ENCODE measurements around the gene NME7.
"Not testable (repeated sequence)": the region's sequence is repeated elsewhere in the genome, so short reads cannot be mapped to it uniquely, and the experiment has no call there.

NME7 gene

DNA sequence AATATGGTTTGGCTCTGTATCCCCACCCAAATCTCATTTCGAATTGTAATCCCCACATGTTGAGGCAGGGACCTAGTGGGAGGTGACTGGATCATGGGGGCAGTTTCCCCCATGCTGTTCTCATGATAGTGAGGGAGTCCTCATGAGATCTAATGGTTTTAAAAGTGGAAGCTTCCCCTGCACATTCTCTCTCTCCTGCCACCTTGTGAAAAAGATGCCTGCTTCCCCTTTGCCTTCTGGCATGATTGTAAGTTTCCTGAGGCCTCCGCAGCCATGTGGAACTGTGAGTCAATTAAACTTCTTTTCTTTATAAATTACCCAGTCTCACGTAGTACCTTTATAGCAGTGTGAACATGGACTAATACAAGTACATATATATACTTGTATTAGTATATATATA, 25.5 kb downstream of the NME7 start:
- DNase-seq (ENCODE audit: low spot score): not testable (repeated sequence)

DNA sequence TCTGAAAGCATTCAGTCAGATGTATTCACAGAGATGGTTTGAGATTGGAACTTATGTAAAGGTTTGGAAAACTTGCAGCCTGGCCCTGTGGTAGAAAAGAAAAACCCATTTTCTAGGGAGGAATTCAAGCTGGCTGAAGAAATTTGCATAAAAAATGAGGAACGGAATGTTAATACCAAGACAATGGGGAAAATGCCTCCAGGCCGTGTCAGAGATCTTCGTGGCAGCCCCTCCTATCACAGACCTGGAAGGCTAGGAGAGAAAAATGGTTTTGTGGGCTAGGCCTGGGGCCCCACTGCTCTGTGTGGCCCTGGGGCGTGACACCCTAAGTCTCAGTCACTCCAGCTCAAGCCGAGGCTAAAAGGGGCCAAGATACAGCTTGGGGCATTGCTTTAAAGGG, 26.7 kb downstream of the NME7 start:
- no peak for DNase-seq (ENCODE audit: low spot score)

DNA sequence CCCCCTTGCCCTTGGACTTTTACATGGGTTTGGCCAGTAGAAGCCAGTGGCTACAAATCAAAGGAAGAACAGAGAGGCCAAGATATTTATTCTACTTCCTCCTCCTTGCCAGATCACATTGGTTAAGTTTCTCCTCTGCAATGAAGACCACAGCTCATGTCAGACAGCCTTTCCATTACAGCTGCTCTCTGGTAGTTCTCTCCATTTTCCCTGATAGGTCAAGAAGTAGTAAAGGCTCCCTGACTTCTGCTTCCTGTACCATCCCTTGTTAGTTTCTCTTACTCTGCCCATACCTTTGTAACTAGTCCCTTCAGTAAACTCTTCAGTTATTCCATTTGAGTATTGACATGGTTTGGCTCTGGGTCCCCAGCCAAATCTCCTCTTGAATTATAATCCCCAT, 27.8 kb downstream of the NME7 start:
- no peak for DNase-seq (ENCODE audit: low spot score)

DNA sequence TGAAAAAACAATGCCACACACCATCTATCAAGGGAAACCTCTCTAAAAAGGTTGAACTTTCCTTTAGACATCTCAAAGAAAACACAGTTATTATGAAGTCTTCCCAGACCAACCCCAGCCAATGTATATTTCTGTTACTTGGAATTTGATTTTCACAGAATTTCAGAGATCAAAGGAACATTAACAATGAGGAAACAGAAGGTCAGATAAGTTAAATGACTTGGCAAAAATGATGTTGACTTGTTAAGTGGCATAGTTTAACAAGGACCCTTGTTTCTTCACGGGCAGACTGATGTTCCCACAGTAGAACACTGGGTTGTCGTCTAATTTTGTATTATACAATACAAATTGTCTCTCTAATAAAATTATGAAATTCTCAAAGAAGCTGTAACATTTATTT, 29.0 kb downstream of the NME7 start:
- DNase-seq (ENCODE audit: low spot score): no peak

DNA sequence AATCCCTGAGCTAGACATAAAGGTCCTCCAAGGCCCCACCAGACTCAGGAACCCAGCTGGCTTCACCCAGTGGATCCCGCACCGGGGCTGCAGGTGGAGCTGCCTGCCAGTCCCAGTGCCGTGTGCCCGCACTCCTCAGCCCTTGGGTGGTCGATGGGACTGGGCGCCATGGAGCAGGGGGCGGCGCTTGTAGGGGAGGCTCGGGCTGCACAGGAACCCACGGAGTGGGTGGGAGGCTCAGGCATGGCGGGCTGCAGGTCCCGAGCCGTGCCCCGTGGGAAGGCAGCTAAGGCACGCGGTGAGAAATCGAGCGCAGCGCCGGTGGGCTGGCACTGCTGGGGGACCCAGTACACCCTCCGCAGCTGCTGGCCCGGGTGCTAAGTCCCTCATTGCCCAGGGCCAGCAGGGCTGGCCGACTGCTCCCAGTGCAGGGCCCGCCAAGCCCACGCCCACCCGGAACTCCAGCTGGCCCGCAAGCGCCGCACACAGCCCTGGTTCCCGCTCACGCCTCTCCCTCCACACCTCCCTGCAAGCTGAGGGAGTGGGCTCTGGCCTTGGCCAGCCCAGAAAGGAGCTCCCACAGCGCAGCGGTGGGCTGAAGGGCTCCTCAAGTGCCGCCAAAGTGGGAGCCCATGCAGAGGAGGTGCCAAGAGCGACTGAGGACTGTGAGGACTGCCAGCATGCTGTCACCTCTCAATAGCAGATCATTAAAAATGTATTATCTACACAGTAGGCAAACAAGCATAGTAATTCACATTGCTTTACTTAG, 30.5 kb downstream of the NME7 start:
- not testable (repeated sequence) for DNase-seq (ENCODE audit: low spot score)

DNA sequence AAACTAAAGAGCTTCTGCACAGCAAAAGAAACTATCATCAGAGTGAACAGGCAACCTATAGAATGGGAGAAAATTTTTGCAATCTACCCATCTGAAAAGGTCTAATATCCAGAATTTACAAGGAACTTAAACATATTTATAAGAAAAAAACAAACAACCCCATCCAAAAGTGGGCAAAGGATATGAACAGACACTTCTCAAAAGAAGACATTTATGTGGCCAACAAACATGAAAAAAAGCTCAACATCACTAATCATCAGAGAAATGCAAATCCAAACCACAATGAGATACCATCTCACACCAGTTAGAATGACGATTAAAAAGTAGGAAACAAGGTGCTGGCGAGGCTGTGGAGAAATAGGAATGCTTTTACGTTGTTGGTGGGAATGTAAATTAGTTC, 32.9 kb downstream of the NME7 start:
- not testable (repeated sequence) for DNase-seq (ENCODE audit: low spot score)

DNA sequence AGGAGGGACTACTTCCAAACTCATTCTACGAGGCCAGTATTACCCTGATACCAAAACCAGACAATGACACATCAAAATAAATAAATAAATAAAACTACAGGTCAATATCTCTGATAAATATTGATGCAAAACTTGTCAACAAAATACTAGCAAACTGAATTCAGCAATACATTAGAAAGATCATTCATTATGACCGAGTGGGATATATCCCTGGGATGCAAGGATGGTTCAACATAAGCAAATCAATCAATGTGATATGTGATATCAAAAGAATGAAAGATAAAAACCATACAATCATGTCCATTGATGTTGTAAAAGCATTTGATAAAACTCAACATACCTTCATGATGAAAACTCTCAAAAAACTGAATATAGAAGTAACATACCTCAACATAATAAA, 36.7 kb downstream of the NME7 start:
- no peak for DNase-seq (ENCODE audit: low spot score)

DNA sequence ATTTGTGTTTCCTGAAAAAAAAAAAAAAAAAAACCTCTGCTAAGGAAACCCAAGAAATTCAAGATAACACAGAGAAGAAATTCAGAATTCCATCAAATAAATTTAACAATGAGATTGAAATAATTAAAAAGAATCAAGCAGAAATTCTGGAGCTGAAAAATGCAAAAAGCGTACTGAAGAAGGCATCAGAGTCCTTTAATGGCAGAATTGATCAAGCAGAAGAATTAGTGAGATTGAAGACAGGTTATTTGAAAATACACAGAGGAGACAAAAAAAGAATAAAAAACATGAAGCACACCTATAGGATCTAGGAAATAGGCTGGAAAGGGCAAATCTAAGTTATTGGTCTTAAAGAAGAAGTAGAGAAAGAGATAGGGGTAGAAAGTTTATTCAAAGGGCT, 38.2 kb downstream of the NME7 start:
- DNase-seq (ENCODE audit: low spot score): no peak

DNA sequence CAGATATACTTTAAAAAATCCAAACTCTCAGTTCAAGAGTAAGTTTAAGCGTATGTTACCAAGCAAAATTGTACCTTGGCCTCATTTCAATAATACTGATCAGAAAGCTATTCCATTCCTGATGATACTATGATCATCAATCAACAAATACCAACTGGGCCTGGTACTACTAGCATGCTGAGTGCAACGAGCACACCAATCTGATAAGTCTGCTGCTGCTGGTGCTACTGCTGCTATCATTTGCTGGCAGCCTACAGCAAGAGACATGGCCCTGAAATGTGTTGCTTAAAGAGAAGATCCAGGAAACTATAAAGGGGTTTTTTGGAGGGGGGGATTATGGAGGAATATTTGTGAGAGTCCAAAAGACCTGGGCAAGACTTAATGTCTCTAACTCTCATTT, 39.7 kb downstream of the NME7 start:
- DNase-seq (ENCODE audit: low spot score): peak; percentile 42

DNA sequence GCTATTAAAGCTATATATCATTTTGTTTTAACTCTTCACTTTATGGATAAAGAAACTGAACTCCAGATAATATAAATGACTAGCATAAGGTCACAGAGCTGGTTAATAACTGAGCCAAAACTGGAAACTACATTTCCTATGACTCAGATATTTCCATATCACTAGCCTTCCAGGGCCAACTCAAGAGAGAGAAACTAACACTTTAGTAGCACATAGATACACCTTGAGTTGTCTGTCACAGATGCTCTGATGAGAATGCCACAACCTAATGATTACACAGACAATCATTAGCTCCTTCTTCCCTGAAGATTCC, 40.7 kb downstream of the NME7 start:
- peak; percentile 43 for DNase-seq (ENCODE audit: low spot score)

DNA sequence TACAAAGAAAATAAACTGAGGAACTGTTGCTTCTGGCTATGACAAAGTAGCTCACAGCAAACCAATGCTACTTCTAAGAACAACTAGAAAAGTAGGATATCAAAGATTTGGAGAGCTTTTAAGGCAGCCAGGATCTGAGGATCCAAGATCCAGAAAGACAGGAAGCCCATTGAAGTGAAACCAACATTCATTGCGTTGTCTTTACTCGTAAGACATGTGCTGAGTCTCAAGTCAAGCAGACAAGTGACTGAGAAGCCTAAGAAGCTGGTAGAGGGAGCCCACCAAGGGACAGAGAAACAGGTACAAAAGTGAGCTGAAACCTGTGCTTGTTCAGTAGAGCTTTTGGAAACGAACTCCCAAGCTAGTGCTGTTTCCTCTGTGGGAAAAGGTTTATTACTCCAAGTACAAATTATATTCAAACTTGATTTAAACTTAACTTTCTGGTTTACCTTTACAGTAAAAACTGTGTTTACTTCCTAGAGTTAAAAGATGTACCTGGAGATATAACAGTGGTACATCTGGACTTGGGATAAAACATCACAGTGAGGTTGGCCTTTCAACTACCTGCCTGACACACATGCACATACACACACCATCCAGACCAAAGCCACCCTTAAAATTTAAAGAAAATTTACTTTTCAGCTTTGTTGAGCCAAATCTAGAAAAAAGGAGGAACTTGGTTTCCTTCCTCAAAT, 41.2 kb downstream of the NME7 start:
- peak; percentile 17 for DNase-seq (ENCODE audit: low spot score)

DNA sequence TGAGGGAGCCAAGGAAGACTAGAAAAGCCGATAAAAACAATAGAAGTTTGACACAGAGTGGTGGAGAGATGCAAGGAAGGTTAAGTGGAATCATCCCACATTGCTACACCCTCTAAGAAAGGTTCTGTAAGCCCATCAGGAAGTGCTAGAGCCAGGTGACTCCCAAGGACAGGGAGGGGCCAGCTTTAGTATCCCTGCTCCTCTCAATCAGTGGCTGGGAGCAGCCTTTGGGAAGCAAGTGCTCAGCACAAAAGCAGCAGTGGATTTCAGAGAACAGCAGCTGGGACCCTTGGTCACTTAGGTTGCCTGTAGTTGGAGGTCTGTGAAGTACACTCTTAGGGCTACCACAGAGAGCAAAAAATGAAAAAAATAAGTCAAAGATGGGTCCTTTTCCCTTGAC, 42.5 kb downstream of the NME7 start:
- DNase-seq (ENCODE audit: low spot score): no peak

DNA sequence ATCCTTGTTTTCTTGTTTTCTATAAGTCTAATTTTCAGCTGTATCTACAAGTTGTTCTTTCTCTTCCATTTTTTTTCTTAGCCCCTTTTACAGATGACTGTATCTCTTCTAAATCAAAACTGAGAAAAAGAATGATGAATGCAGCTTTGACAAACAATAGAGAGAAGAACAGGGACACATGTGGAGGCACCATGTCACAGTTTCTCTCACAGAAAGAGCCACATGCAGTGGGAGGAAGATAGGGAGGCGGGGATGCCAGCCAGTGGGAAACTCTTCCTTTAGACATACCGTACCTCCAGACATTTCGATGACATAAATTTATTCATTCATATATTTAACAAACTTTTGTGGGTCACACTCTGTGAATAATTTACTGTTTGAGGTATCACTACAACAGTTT, 45.5 kb downstream of the NME7 start:
- DNase-seq (ENCODE audit: low spot score): no peak

DNA sequence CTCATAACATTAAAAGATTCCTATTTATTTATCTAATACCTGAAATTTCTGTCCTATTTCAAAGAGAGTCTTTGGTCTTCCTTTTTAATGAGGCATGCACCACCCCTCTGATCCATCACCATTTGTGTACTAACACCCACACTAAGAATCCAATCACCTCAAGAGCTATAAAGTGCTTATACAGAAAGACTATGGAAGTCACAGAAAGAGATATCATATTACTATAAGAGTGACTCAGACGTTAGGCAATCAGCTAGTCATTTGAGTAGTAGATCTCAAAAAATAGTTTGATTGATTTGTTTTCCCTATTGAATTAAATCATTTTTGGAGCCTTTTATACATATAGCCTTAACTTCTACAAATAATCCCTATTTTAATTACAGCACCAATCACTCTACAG, 46.1 kb downstream of the NME7 start:
- DNase-seq (ENCODE audit: low spot score): no peak

DNA sequence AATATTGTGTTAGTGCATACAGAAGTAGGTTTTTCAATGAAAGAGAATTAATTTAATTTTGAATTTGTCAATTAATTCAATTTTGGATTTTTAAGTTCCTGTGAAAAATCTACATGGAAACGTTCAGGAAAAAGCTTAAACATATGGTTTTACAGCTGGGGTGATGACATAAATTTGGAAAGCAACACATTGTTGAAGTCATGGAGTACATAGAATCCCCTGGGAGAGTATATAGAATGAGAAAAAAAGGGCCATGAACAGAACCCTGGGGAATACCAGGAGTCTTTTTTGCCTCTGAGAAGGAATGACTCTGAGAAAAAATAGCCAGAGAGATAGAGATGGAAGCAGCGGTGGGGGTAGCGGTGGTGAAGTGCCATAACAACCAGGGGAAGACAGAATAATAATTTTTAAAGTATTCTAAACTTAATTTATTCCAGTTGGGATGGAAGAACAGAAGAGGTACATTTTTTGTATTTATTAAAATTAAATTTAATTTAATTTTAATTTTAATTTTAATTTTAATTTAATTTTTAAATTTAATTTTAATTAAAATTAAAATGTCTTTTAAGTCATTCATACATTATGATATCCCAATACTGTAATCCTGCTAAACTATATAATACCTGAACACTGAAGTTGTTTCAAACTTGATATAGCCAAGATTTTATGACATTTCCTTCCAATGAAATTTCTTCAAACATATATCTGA, 48.9 kb downstream of the NME7 start:
- DNase-seq (ENCODE audit: low spot score): no peak

DNA sequence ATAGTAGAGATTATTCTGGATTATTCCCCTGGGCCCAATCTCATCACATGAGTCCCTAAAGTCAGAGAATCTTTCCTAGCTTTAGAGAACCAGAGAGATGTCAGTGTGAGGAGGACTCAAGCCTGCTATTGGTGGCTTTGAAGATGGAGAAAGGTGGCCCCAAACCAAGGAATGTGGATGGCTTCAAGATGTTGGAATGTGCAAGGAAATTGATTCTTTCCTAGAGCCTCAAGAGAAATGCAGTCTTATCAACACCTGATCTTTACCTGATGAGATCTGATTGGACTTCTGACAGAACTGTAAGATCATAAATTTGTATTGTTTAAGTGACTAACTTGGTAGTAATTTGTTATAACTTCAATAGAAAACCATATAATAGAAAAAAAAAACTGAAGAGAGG, 51.0 kb downstream of the NME7 start:
- no peak for DNase-seq (ENCODE audit: low spot score)

DNA sequence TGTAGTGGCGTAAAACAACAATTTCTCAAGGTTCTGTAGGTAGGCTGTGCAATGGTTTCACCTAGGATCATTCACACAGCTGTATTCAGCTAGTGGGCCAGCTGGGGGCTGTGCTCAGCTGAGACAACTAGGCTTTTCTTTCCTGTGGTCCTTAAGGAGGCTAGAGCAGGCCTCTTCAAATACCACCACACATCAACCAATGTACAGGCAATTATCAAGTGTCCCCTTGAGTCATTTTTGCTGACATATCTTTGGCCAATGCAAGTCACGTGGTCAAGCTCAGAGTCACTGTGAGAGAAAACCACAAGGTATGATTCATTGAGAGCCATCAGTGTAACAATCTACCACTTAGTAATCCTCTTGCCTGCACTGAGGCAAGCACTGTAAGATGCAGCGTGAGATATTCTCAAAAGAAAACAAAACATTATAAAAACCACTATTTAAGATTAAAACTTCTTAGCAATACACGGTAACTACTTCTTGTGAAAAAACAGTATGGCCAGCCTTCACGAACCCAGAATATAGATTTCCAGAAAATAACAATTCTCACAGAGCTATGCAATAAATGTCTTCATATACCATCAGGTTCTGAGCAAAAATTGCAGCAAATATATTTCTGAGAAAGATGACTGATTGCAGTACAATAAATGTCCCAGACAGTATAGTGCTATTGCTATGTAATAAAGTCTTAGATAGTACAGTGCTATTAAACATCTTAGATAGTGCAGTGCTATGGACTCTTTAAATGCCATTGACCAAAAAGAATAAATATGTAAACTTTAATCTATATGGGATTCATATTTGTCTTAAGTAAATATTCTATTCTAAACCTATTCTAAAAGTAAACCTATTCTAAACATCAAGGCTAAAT, 55.3 kb downstream of the NME7 start:
- DNase-seq (ENCODE audit: low spot score): peak; percentile 62

DNA sequence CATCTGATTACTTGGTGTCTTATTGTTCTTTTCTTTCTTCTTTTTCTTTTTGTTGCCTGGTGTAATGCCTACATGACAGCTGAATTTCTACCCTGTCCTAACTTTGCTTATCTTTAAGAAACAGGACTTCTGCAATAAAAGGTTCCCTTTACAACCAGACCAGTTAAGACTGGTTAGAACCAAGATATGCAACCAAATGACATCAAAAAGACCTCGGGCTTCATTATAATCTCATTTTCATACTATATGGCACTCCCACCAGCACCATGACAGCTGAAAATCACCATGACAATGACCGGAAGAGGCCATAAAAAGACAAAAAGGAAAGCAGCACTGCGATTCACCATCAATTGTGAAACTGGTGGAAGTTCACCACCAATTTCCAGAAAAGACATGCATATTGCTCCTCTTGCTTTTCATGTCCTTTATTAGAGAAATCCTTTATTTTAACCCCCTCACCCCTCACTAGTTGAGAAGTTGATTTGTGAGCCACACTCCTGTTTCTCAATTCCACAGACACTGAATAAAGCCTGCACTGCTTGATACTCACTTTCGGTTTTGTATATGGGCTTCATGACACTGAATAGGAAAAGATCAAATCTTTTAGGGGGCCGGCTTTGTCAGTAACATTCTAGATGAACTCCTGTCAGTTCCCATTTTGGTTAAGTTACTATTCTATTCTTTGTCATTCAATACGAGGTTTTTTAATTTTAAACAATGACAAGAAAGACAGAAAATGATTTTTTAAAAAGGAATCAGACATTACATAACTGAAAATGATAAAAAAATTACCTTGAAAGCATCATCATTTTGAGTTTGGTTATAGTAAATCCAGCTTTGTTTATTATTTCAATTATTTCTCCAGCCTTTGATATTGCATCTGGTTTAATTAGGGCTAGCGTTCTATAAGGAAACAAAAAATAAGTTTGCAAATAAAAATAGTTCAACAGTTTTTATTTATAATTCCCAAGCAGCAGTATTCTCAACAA, 58.1 kb downstream of the NME7 start:
- peak; percentile 25 for DNase-seq (ENCODE audit: low spot score)

DNA sequence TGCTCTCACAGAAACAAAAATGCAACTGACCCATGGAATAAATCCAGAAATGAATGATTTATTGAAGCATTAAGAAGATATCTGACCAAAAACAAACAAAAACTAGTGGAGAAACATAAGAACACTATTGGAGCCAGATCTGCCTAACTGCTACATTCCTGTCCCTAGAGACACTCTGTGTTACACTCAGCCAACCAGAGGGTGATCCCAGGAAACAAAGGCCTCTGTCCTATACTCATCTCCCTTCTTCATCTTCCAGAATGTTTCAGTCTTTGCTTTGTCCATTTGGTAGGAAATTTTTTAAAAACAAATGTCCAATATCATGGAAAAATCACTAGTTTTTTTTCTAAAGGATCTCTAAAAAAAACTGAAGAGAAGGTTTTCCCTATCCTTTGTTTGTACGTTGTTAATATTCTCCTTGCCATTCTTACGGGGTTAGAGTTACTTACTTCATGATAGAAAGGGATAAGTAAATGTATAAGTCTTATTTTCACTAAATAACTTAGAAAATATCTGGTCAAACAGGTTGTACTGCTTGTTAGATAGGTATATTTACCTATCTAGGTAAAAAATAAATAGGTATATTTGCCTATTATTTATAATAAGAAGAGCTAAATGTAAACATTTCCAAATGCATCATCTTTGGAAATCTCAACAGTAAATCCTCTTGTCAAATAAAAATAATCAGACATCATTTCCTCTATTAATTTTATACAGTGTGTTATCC, 59.1 kb downstream of the NME7 start:
- DNase-seq (ENCODE audit: low spot score): no peak

DNA sequence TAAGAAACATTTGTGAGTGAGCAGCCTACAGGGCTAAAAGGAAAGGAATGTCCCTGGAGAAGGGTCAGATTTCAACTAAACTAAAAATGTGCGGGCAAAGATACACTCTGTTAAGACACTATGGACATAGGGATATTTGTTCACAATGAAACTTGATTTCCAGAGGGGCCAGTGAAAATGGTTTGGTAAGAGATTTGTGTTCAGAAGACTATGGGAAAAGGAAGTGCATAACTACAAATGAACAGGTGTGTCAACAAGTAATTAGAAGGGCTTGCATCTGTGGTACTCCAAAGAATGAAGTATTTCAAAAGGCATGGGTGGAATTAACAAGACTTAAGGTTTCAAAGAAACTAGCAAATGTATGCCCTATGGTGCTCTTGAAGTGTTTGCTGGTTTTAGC, 60.4 kb downstream of the NME7 start:
- no peak for DNase-seq (ENCODE audit: low spot score)
